ENCODE measurements around the gene DLX1. TPM values are rescaled to one million over a fixed set of nuclear protein-coding genes. Genes with fewer than 3 reads are reported as not detected.

The DLX1 gene
- total RNA-seq, 6 donors from 2014 or later = not detected

DNA sequence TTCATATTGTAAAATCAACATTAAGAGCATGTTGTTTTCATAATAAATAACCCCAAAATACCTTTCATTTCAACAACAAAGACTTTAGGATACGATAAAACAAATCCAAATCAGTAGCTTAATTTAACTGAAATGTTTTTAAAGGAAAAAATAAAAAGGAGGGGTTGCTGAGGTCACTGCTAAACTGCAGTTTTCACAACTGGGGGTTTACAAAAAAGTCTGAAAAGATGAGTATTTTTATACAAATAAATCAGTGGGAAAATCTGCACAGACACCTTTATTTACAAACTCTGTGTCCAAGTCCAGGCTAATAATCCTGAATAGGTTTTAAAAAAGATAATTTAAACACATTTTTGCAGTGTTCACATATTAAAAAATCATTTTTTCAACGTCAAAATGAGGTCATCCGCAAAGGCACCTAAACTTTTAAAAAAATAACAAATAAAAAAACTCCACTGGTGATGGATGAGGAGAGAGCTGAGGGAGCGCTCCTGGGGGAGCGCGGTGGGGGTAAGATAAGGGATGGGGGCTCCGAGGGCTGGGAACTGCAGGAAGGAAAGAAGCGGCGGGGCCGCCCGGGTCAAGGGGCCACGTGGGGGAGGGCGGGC lies 14.3 kb downstream of the DLX1 start:
- Histone ChIP-seq H3K4me3 (peak overlapping the region in 2 of 4 donors; percentile 28 to 38), H3K4me1 (peaks cover 77 to 95% (median 82%) of the 10 kb centered on the region in 4 donors)
- 5 to 6% methylated on average over 11 to 13 of the region's 13 CpGs for WGBS, 2 donors

DNA sequence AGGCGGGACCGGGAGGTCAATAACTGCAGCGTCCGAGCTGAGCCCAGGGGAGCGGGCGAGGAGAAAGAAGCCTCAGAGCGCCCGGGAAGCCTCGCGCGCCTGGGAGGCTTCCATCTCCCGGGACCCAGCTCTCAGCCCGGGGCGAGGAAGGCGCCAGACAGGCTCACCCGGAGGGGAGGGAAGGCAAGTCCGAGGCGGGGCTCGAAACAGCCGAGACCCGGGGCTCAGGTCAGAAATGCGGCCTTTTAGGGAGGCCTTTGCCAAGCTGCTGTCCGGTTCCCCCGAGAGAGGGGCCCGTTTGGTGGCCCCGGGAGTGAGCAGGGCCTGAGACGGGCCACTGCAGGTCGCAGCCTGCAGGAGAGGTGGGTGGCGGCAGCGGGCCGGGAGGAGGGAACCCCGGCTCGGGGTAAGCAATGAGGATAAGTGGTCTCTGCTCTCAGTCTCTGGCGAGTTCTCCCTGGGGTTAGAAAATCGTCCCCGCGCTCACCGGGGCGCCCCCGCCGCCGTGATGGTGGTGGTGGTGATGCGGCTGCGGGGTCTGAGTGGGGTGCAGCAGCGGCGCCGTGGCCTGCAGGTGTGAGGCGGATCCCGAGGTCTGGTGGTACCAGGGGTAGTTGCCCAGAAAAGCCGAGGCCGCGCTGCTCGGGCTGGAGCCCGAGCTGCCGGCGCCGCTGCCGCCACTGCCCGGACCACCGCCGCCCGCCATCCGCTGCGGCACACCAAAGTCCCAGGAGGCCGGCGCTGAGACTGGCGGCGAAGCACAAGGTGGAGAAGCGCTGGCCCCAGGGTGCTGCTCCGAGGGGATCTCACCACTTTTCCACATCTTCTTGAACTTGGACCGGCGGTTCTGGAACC lies 15.0 kb downstream of the DLX1 start:
- TF ChIP-seq CTCF (IDR thresholded peaks at IDR 0.05) = no peak
- TF ChIP-seq POLR2AphosphoS5 (IDR thresholded peaks at IDR 0.05) = no peak
- TF ChIP-seq EP300 (IDR thresholded peaks at IDR 0.05) = no peak
- TF ChIP-seq POLR2A (IDR thresholded peaks at IDR 0.05) = no peak
- H3K4me3 ChIP-seq = no peak overlapping the region
- peak in 1 of 2 donors; percentile 78 for DNase-seq

More for the DNA sequence above, 14.3 kb downstream of the DLX1 start:
- Histone ChIP-seq H3K36me3 (no peaks in the 10 kb centered on the region), H3K27me3 (peaks cover 0 to 100% (median 76%) of the 10 kb centered on the region in 4 donors), H3K9me3 (no peaks in the 10 kb centered on the region), H3K27ac (no peak overlapping the region)
- no peak for DNase-seq
- TF ChIP-seq CTCF (IDR thresholded peaks at IDR 0.05) (no peak), POLR2AphosphoS5 (IDR thresholded peaks at IDR 0.05) (no peak), EP300 (IDR thresholded peaks at IDR 0.05) (no peak)
- ATAC-seq (ENCODE audit: low FRiP score in 2 of 2) = no peak

DNA sequence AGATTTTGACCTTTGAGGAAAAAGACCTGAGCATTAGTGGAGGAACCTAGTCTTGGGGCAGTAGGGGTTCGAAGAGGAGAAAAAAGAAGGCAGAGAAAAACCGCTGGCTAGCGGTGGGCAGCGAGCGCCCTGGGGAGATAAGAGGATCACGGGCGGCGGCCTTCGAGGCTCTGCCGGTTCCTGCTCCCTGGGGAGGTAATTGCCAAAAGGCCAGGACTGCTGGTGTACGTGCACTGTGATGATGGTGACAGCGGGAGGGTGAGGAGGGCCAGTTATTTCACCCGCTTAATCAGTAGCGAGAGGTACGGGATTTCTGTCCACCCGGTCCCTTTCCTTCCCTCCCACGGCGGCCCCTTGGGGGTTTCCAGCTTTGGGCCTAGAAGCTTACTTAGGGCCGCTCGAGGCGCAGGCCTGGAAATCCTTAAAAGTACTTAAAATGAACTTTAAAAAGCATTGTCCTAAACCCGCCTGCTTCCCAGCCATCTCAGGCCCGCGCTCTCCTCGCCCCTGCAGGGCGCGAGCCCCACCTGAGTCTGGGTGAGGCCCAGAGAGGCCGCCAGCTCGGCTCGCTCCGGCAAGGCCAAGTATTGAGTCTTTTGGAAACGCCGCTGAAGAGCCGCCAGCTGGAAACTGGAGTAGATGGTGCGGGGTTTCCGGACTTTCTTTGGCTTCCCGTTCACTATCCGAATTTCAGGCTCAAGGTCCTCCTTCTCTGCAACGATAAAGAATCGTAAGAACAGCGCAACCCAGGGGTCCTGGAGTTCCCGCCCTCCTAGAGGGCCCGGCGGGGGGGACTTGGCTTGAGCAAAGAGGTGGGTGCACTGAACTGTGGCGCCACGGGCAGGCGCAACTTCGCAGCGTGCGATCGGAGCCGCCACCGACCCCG lies 15.9 kb downstream of the DLX1 start:
- peaks cover 0 to 100% (median 75%) of the 10 kb centered on the region in 4 donors for H3K27me3 ChIP-seq

More for the DNA sequence above, 15.0 kb downstream of the DLX1 start:
- WGBS, 2 donors = 8 to 9% methylated on average over 21 to 54 of the region's 72 CpGs
- Histone ChIP-seq H3K27me3 (peaks cover 0 to 100% (median 70%) of the 10 kb centered on the region in 4 donors), H3K36me3 (no peaks in the 10 kb centered on the region), H3K9me3 (no peaks in the 10 kb centered on the region), H3K27ac (no peak overlapping the region), H3K4me1 (peaks cover 69 to 89% (median 74%) of the 10 kb centered on the region in 4 donors)
- ATAC-seq (ENCODE audit: low FRiP score in 2 of 2) = no peak

More for the DNA sequence above, 15.9 kb downstream of the DLX1 start:
- peaks cover 62 to 89% (median 70%) of the 10 kb centered on the region in 4 donors for H3K4me1 ChIP-seq
- ATAC-seq (ENCODE audit: low FRiP score in 2 of 2) (no peak), DNase-seq (peak in 1 of 2 donors; percentile 68)
- H3K36me3 ChIP-seq = no peaks in the 10 kb centered on the region
- H3K4me3 ChIP-seq = peak overlapping the region in 1 of 4 donors; percentile 65
- WGBS, 2 donors = 9% methylated on average over 28 to 52 of the region's 54 CpGs
- H3K9me3 ChIP-seq = no peaks in the 10 kb centered on the region
- TF ChIP-seq POLR2AphosphoS5 (IDR thresholded peaks at IDR 0.05) (no peak), EP300 (IDR thresholded peaks at IDR 0.05) (no peak), POLR2A (IDR thresholded peaks at IDR 0.05) (no peak), CTCF (IDR thresholded peaks at IDR 0.05) (no peak)
- H3K27ac ChIP-seq = no peak overlapping the region

All from upper lobe of left lung (tissue), 6 donors.